Loucy (cell line): ENCODE results near the gene CTIF.

Experiments
- CTCF ChIP-seq: fragments of 200-600 bp; sonication (generic); conservative IDR thresholded peaks from 2 replicates; pipeline ENCODE4 v1.5.1; 2014; ENCODE audit warnings: mild to moderate bottlenecking, antibody characterized with exemption, low read length
- EZH2phosphoT487 ChIP-seq: fragments of 200-600 bp; IDR thresholded peaks from 2 replicates; pipeline ENCODE4 v1.6.1; 2018; ENCODE audit warnings: antibody characterized with exemption, mild to moderate bottlenecking, moderate library complexity, borderline replicate concordance

DNA sequence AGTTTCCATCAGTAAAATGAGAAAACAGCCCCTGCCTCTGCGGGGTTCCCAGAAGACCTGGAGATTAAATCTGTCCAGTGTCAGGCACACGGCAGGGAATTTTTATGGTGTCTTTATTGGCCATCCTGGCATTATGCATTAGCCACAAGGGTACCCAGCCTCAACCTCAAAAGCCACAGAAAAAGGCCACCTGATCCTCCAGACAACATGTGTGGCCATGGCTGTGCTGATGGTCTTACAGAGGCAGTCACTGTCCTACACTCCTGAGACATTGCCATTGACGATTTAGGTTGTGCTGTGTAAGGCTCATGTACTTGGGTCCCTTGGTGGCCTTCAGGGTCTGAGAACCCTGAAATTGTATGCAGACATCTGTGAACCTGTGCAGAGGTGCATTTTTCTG, 296.3 kb downstream of the CTIF start:
- TF ChIP-seq CTCF (no peak), EZH2phosphoT487 (no peak)
